GM18502 (cell line): ENCODE data around the gene TRAM2.

Source experiments
- ATAC-seq: cut with Tn5 transposase; IDR thresholded peaks from one replicate; pipeline ENCODE4 v1.9.1; 2021; ENCODE audit warnings: mild to moderate bottlenecking; ENCODE audit not compliant: unreplicated experiment, poor library complexity

TRAM2 gene

DNA sequence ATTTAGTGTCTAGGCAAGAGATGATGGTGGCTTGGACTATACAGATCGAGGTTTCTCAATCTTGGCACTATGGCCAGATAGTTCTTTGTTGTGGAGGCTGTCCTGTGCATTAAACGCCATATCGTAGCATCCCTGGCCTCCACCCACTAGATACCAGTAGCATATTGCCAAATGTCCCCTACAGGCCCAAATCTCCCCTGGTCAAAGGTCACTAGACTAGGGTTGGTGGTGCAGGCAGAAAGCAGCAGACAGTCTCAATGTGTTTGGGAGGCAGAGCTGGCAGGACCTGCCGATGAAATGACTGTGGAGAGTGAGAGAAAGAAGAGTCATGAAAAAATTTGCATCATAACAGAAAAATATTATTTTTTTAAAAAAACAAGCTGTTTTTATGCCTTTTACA, 63.0 kb downstream of the TRAM2 start:
- ATAC-seq = no peak

DNA sequence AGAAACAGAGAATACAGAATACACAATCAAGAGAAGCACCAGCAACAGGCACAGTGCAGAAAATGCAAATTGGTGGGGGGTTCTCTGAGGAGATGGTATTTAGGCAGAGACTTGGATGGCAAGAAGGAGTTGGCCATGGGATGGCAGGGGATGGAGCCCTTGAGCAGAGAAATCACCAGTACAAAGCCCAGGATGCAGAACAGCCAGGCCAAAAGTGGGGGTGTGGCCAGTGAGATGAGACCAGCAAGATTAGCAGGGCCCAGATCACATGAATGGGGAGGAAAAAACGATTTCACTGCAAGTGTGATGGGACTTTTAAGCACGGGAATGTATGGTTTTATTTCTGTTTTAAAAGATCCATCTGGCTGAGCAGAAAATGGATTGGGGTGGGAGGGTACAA, 63.4 kb downstream of the TRAM2 start:
- no peak for ATAC-seq

DNA sequence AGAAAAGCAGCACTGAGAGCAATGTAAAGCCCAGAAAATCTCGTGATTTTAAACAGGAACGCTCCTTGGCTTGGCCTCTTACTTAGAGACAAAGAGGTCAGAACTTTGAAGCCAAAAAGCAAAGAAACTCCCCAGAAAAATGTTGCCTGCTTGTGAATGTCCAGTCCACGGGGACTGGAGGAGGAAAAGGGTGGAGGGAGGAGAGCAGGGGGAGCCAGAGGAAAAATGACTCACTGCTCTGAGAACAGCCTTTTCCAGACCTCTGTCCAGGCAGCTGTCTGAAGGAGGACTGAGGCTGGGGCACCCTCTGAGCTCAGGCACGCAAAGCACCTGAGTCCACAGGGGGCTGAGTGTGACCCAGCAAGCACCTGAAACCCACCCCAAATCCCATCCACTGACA, 64.7 kb downstream of the TRAM2 start:
- no peak for ATAC-seq

DNA sequence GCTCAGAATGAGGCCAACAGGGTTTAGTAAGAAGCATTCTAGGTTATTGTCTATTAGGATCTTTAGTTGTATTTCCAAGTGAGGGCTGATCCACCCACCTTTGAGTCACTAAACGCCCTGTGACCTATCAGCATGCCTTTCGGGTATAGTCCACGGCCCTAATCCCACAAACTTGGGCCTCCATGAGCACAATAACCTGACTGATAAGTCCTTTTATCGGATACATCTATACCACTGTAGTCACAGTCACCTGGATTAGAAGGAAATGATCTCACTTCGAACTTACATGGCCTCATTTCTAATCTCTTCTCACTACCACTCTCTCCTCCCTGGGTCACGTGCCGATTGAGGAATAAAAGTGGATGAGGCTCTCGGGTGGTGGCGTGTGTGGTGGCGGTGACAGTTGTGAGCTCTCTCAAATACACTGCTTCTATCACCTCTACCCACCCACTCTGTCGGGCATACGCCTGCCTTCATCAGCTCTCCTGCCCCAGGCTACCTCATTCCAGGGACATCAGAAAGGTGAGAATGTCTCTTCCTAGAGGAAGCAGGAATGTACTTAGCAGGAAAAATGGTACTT, 65.2 kb downstream of the TRAM2 start:
- ATAC-seq = no peak

DNA sequence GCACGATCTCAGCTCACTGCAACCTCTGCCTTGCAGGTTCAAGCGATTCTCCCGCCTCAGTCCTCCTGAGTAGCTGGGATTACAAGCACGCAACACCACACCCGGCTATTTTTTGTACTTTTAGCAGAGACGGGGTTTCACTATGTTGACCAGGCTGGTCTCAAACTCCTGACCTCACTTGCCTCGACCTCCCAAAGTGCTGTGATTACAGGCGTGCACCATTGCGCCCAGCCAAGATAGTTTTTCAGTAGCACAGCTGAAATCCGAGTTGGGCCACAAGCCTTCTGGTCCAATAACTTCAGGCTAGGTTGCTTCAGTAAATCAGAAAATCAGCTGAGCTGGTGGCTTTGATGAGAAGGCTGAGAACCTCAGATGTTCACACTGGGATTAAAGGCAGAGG, 65.7 kb downstream of the TRAM2 start:
- ATAC-seq = no peak

DNA sequence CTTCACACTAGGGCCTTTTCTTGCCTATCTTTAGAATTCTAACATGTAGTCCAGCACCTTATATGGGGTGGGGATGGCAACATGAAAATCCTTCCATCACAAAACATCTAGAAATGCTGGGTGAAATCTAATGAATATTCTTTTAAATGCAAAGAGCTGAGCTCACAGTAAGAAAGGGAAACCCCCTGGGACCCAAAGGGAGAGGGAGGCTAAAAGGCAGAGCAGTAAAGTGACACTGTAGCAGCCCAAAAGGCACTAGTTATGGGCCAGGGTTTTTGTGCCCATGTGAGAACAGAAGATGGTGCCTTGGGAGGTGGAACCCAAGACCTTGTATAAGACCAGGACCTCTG, 66.7 kb downstream of the TRAM2 start:
- ATAC-seq = no peak

DNA sequence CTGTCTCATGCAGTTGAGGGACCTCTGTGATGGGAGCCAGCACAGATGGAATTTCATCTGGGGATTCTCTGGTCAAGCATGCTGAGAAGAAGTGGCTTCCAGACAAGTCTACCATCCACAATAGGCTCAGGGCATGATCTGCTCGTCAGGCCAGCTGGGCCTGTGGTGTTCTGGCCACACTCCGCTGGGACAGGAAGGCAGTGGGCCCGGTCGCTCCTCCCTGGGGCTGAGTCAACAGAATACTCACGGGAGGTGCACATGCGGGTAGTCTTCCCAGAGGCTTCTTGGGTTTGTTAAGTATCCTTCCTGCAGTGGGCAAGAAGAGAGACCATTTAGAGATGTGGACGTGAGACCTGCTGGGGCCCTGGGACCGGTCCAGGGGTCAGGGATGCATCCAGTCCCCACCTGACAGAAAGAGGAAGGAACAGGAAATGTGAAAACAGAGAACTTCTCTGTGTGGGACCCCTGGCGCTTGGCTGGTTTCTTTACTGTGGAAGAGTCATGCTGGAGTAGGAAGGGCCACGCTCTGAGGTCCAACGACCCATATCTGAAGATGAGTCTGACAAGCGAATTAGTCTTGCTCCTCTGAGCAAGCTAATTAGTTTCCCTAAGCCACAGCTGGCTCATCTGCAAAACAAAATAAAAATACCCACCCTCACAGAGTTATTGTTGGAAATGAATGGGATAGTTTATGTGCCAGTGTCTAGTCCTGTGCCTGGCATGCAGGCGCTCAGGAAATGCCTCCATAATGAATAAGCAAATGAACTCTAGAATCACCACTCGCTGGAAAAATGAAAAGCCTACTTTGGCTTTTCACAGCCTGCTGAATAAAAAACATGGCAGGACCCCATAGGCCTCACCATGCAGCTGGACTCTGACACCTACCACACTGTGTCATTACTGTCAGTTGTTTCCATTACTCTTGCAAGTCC, 67.3 kb downstream of the TRAM2 start:
- ATAC-seq = no peak

DNA sequence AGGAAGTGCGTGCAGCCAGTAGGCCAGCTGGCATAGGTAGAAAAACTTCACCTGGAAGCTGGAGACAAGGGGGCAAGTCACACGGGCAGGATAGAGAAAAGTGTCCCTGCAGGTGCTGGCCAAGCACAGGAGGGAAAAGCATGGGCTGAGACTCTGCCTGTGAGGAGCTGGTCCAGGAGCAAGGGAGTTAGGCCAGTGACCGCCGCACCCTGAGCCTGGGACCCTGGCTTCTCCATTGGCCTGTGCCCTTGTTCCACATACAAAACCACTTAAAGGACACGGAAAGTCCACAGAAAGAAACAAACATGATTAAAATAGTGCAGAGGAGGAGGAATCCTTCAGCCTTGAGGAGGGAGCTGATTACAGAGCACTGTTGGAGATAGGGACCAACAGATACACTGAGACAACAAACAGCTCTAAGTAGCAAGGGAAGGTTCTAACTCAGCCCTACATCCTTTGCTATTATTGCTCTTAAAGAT, 68.6 kb downstream of the TRAM2 start:
- ATAC-seq = no peak

DNA sequence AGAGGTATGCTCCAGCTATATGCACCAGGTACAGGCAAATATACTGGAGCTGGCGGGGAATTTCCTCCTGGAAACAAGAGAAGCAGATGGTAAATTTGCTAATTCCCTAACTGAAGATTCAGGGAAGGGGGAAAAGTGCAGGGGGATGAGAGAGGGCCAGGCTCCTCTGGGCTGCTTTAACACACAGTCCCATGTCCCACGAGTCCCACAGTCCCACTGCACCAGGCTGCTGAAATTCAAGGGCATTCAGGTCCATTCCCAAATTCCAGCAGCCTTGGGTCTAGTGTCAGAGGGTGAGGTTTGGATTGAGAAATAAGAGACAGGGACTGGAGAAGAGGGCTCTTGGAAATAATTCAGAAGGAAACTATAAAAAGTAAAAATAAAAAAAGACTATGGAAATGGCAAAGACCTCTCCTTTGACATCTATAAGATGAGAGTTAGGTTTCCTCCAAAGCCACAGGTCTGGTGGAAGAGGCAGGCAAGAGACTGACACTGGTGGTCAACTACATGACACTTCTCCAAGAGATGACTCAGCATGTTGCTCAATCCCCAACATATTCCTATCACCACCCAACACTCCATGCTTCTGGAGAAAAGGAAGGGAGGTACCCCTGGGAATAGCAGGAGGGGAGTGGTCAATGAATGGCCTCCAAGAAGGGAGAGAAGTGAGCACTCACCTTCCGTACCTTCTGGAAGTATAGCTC, 69.2 kb downstream of the TRAM2 start:
- ATAC-seq = no peak

DNA sequence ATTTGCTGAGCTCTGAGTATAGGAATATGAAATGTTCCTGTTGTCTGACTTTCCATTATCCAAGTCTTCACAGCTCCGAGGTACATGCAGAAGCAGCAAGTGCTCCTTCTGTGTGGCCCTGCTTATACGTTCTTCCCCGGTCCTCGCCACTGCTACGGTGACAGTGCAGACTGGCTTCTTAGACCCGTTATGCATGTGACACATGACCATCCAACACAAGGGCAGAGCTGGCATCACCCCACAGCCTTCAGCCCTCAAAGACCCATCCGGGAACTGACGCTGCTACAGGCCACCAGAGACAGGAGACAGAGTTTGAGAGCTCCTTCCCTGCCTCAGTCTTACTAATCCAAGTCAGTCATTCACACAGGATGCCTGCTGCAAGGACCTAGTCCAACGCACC, 70.4 kb downstream of the TRAM2 start:
- ATAC-seq = no peak

DNA sequence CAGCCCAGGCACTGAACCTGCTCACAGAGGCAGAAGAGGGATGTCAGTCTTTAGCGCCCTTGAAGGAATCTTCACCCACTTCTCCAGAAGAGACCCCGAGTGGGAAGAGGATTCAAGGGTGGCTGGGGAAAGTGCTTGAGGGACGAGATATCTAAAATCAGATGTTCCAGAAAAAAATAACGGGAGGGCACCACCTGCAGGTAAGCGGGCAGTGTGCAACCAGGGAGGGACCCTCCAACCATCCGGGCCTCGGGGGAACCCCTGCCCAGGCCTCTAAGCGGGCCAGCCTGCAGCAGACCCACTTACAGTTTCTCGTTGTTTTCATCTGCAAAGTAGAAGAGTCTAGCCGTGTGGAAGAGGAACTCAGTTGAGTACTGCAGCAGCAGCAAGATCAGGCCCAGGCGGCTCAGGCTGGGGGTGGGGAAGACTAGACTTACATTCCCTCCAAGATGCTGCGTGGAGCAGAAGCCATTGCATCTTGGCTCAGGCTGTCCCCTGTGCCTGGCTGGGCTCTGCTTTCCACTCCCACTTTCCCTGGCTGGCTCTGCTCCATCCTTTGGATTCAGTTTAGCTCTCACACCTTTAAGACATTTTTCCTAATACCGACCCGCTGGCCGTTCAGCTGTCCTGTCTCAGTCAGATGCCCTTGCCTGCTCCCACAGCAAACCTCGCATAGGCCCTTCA, 71.0 kb downstream of the TRAM2 start:
- no peak for ATAC-seq

DNA sequence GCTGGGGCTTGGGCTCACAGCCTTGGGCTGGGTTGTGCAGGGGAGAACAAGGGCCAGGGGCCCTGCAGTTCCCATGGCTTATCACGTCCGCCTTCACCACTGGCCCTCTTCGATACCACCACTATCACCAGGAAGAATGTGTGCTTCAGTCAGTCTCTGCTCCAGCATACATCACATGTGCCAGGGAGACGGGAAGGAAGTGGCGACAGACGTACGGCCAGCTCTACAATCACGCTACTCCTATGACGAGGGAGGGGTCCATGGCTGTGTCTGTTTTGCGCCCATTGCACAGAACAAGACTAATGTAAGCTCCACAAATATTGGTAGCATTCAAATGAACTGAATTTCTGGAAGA, 72.1 kb downstream of the TRAM2 start:
- ATAC-seq = no peak

DNA sequence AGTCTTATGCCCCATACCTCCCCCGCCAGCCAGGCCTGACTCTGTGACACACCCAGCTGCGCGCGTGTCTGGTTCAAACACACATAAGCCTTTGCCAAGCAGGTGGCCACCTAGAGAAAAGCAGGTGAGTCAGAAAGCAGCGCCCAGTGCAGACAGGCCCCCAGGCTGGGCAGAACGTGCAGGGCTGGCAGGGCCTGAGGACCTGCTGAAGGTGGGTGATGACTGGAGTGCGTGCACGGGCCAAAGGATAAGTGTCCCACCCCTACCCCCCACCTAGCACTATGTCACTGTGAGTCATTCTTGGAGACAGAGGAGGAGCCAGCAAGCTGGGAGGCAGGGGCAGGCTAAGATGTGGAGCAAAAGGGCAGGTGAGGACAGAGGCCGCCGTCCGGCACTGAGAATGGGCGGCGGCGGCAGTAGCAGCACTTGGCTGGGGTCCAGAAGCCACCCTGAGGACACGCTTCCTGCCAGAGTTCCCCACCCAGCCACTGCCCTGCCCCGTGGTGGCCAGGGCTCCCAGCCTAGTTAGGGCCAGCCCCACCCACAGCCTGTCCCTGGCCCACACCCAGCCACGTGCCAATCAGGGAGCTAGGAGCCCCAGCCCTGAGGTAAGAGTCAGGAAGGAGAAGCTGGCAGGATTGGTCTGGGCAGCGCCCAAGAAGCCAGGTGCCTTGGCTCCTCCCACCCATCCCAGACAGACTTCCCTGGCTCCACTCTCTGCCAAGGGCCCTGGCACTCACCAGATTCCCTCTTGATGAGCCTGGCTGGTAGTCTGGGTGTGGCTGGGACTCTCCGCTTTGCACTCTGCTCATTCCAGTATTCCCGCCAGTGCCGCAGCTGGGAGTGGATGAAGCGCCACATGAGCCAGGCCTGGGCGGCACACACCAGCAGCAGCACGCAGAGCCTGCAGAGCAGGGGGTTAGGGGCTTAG, 72.7 kb downstream of the TRAM2 start:
- no peak for ATAC-seq

DNA sequence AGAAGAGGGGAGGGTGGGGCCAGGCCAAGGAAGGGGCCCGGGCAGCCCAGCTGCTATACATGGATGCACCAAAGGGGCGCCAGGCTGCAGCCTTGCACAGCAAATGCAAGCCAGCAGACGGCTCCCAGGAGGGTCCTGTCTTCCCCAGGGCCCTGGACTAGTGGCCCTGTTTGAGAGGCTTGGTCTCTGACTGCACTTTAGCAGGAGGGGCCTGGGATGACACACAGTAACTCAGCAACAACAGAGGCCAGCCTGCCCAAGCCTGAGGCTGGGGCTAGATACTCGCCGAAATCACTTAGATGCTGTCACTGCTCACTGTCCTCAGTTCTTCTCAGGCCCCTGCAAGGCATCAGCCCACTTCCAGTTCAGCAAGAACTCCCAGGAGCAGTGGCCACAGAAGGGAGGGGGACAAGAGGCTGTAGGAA, 73.5 kb downstream of the TRAM2 start:
- no peak for ATAC-seq

DNA sequence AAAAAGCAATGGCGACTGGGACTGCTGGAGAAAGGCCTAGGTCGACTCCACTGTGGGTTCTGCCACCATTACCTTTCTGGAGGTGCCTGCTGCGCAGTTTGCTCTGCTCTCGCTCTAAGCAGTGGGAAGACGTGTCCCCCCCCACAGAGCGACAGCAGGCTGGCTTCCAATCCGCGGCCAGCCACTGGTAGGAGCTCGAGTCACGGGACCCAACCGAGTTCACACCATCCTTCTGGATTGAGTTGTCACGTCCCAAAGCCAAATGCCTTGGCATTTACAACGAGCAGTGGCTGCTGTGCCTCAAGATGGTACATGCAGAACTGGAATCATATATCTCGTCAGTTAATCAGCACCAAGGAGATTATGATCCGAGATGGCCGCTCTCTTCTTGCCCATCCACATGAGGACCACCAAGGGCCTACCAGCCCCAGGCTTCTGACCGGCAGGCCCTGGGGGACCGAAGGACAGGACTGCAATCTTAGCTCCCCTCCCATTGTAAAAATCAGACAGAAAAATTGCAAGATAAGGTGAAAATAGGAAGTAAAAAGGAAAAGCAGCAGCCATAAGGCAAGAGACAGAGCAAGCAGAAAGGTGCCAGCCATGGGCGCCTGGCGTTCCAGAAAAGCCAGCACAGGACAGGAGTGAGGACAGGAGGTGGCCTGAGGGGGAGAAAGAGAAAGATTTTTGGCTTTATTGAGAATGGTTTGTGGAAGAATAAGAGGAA, 74.4 kb downstream of the TRAM2 start:
- no peak for ATAC-seq

DNA sequence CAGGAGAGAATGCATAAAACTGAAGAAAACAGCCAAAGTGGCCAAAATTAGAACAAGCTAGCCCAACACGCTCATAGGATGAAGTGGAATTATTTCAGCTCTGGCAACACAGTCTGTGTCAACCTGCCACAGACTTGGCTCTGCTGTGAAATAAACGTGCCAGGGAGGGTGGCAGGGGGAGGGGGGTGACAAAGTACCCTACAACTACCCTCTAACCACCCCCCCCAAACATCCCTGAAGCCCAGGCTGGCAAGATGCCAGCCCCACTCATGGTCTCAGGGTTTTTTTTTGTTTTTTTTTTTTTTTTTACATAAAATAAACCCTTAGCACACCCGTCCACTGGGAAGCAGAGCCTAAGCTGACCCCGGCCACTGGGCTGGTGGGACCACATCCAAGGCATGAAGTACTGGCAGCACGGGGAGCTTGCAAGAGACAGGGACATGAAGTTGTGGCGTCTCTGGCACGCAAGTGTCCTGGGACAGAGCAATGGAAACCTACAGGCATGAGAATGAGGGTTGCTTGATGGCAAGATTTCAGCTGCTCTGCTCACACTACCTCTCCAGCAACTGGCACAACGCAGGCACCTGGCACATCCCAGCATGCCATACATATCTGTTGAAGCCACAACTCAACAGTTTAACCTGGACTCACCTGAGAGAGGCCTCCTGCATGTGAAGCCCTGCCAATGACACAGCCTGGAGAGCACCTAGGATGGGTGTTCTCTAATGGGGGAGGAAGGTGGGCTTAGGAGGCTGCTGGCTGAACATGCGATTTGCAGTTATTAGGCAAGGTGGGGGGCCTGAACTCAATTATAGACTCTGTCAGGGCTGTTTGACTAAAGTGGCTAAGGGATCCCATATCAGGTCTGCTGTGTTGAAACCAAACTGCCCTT, 76.4 kb downstream of the TRAM2 start:
- ATAC-seq = no peak

DNA sequence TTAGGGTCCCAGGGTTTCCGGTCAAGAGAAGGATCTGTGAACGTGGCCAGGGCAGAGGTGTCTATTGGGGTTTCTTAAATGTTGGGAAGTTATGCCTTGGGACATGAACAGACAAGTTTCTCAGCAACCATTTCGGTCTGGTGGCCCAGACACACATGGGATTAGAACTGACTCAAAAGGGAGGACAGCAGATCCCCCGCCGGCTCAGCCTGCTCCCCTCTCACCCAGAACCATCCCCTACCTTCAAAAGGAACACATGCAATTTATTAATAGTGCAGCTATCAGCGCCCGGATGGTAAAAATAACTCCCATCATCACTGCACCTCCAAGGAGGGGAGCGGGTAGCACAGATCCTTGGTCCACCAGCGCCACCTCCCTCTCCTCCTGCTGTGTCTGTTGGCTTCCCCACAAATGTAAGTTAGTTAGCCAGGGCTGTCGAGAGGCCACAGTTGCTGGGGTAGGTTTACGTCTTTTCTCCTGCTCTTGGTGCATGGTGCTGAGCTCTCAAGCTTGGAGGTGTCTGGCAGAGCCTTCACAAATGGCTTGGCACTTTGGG, 77.1 kb downstream of the TRAM2 start:
- no peak for ATAC-seq

DNA sequence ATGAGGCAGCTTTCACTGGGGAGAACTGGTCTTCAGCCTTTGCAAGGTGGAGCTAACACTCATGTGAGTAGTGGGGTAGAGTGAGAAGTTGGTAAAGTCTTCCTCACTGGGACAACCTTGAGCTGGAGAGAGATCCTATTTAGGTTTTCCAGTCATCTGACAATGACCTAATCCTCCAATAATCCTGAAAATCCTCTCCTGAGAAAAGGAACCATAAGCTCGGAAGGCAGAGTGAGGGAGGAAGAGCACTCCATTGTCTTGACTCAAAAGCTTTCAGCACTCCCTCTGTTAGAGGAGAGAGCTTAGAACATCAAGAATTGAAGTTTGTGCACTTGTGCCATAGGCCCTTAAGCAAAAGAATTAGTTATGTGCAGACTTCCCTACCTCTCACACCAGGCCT, 77.8 kb downstream of the TRAM2 start:
- no peak for ATAC-seq
